HEK293 (cell line): ENCODE measurements around the gene NOX5.

ENCODE experiments used
- CTCF ChIA-PET: fragments of 350-600 bp; formaldehyde crosslinking; extraction: SDS; loops from one replicate; lab custom pipeline; 2021; ENCODE audit warnings: antibody characterized with exemption; lab: Yijun Ruan, JAX
- POLR2A ChIA-PET: fragments of 300-600 bp; formaldehyde crosslinking; extraction: SDS; loops from one replicate; lab custom pipeline; 2020; ENCODE audit warnings: antibody characterized with exemption, inconsistent platforms; lab: Yijun Ruan, JAX
- H3K27ac ChIP-seq: fragments of 200-500 bp; sonication (Bioruptor generic); 2 replicates; pipeline ENCODE4 v1.5.1; 2014; ENCODE audit warnings: low read depth, low read length, control low read depth, inconsistent platforms; ENCODE audit errors: extremely low read depth
- H3K36me3 ChIP-seq, 2 experiments: fragments of 200-500 bp in 1 of 2; sonication (Bioruptor generic) in 1 of 2; 1 replicate in 1 of 2; 2 replicates in 1 of 2; pipeline ENCODE4 v1.5.1; 2014 to 2017; ENCODE audit warnings: inconsistent platforms in 2 of 2, low read length in 2 of 2; ENCODE audit not compliant: control insufficient read depth in 2 of 2, insufficient read depth in 1 of 2
- H3K4me1 ChIP-seq: fragments of 200-500 bp; sonication (Bioruptor generic); 2 replicates; pipeline ENCODE4 v1.5.1; 2014; ENCODE audit warnings: mild to moderate bottlenecking, low read length, inconsistent platforms; ENCODE audit not compliant: control insufficient read depth, insufficient read depth
- H3K4me3 ChIP-seq: 2 replicates; pipeline ENCODE4 v1.5.1; 2011; ENCODE audit warnings: low read depth, mild to moderate bottlenecking, control low read depth, low read length, moderate library complexity
- H3K9me3 ChIP-seq: fragments of 200-500 bp; sonication (Bioruptor generic); 2 replicates; pipeline ENCODE4 v1.5.1; 2014; ENCODE audit warnings: low read depth, low read length, inconsistent platforms; ENCODE audit not compliant: control insufficient read depth, insufficient read depth
- INSM2 ChIP-seq: fragments of 450-650 bp; formaldehyde crosslinking; IDR thresholded peaks from 2 replicates; pipeline ENCODE4 v1.5.1; 2016; ENCODE audit warnings: missing biosample characterization, missing genetic modification characterization
- SP7 ChIP-seq: fragments of 450-650 bp; formaldehyde crosslinking; IDR thresholded peaks from 2 replicates; pipeline ENCODE4 v1.5.1; 2016; ENCODE audit warnings: missing biosample characterization, missing genetic modification characterization
- ZBTB1 ChIP-seq: fragments of 450-650 bp; formaldehyde crosslinking; IDR thresholded peaks from 2 replicates; pipeline ENCODE4 v1.5.1; 2016; ENCODE audit warnings: missing biosample characterization, missing genetic modification characterization
- ZBTB48 ChIP-seq: fragments of 450-650 bp; formaldehyde crosslinking; IDR thresholded peaks from 2 replicates; pipeline ENCODE4 v1.5.1; 2016; ENCODE audit warnings: missing biosample characterization, missing genetic modification characterization
- ZFP37 ChIP-seq: fragments of 450-650 bp; formaldehyde crosslinking; IDR thresholded peaks from 2 replicates; pipeline ENCODE4 v1.5.1; 2016; ENCODE audit warnings: missing biosample characterization, missing genetic modification characterization
- ZNF112 ChIP-seq: fragments of 450-650 bp; formaldehyde crosslinking; IDR thresholded peaks from 2 replicates; pipeline ENCODE4 v1.5.0; 2017; ENCODE audit warnings: missing biosample characterization, missing genetic modification characterization
- ZNF157 ChIP-seq: fragments of 450-650 bp; formaldehyde crosslinking; IDR thresholded peaks from 2 replicates; pipeline ENCODE4 v1.5.1; 2016; ENCODE audit warnings: missing biosample characterization, missing genetic modification characterization
- ZNF18 ChIP-seq: fragments of 450-650 bp; formaldehyde crosslinking; IDR thresholded peaks from 2 replicates; pipeline ENCODE4 v1.5.1; 2016; ENCODE audit warnings: missing biosample characterization, missing genetic modification characterization
- ZNF223 ChIP-seq: fragments of 450-650 bp; formaldehyde crosslinking; IDR thresholded peaks from 2 replicates; pipeline ENCODE4 v1.5.1; 2016; ENCODE audit warnings: missing biosample characterization, missing genetic modification characterization
- ZNF341 ChIP-seq: fragments of 450-650 bp; formaldehyde crosslinking; IDR thresholded peaks from 2 replicates; pipeline ENCODE4; 2016; ENCODE audit warnings: low read depth, missing biosample characterization, missing genetic modification characterization
- ZNF366 ChIP-seq: fragments of 450-650 bp; formaldehyde crosslinking; conservative IDR thresholded peaks from 2 replicates; pipeline ENCODE4 v1.5.1; 2016; ENCODE audit warnings: missing biosample characterization, missing genetic modification characterization
- ZNF391 ChIP-seq: fragments of 450-650 bp; formaldehyde crosslinking; IDR thresholded peaks from 2 replicates; pipeline ENCODE4 v1.5.1; 2016; ENCODE audit warnings: low read depth, missing biosample characterization, missing genetic modification characterization, borderline replicate concordance
- ZNF416 ChIP-seq: fragments of 450-650 bp; formaldehyde crosslinking; IDR thresholded peaks from 2 replicates; pipeline ENCODE4 v1.5.1; 2016; ENCODE audit warnings: missing biosample characterization, missing genetic modification characterization
- ZNF473 ChIP-seq: fragments of 450-650 bp; formaldehyde crosslinking; IDR thresholded peaks from 2 replicates; pipeline ENCODE4 v1.5.1; 2017; ENCODE audit warnings: missing biosample characterization, missing genetic modification characterization
- ZNF558 ChIP-seq: fragments of 450-650 bp; formaldehyde crosslinking; IDR thresholded peaks from 2 replicates; pipeline ENCODE4 v1.5.1; 2016; ENCODE audit warnings: missing biosample characterization, missing genetic modification characterization
- ZNF629 ChIP-seq: fragments of 450-650 bp; formaldehyde crosslinking; IDR thresholded peaks from 2 replicates; pipeline ENCODE4 v1.5.1; 2017; ENCODE audit warnings: missing biosample characterization, missing genetic modification characterization
- ZNF664 ChIP-seq: fragments of 450-650 bp; formaldehyde crosslinking; IDR thresholded peaks from 2 replicates; pipeline ENCODE4 v1.5.1; 2016; ENCODE audit warnings: missing biosample characterization, missing genetic modification characterization
- ZNF747 ChIP-seq: fragments of 450-650 bp; formaldehyde crosslinking; IDR thresholded peaks from 2 replicates; pipeline ENCODE4 v1.5.1; 2016; ENCODE audit warnings: missing biosample characterization, missing genetic modification characterization
- ZNF777 ChIP-seq: fragments of 450-650 bp; formaldehyde crosslinking; IDR thresholded peaks from 2 replicates; pipeline ENCODE4 v1.5.1; 2017; ENCODE audit warnings: missing biosample characterization, missing genetic modification characterization, borderline replicate concordance
- ZNF785 ChIP-seq: fragments of 450-650 bp; formaldehyde crosslinking; IDR thresholded peaks from 2 replicates; pipeline ENCODE4 v1.5.1; 2016; ENCODE audit warnings: missing biosample characterization, missing genetic modification characterization
- ZNF830 ChIP-seq: fragments of 450-650 bp; IDR thresholded peaks from 2 replicates; pipeline ENCODE4 v1.5.0; 2018; ENCODE audit warnings: missing biosample characterization, missing genetic modification characterization, low read depth, mild to moderate bottlenecking, moderate library complexity
- ZNF843 ChIP-seq: fragments of 450-650 bp; formaldehyde crosslinking; IDR thresholded peaks from 2 replicates; pipeline ENCODE4 v1.5.1; 2016; ENCODE audit warnings: missing biosample characterization, missing genetic modification characterization
- ZSCAN30 ChIP-seq: fragments of 450-650 bp; IDR thresholded peaks from 2 replicates; pipeline ENCODE4 v1.5.1; 2018; ENCODE audit warnings: missing biosample characterization, mild to moderate bottlenecking, missing genetic modification characterization, moderate library complexity
- TF ChIP-seq, protein P1 (sequence below): fragments of 450-650 bp; formaldehyde crosslinking; IDR thresholded peaks from 2 replicates; pipeline ENCODE4 v1.5.1; 2016; ENCODE audit warnings: missing biosample characterization, missing genetic modification characterization
- TF ChIP-seq, protein P2 (sequence below): IDR thresholded peaks from 2 replicates; pipeline ENCODE4 v1.6.1; 2011; ENCODE audit warnings: mild to moderate bottlenecking, low read depth, low read length, borderline replicate concordance
- TF ChIP-seq, protein P3 (sequence below): fragments of 450-650 bp; formaldehyde crosslinking; IDR thresholded peaks from 2 replicates; pipeline ENCODE4 v1.5.1; 2017; ENCODE audit warnings: missing biosample characterization, missing genetic modification characterization

The NOX5 gene

GRCh38 chr15:68992696-68993095 is 21.8 kb upstream of the NOX5 start:
- H3K36me3 ChIP-seq = no peaks in the 10 kb centered on the region
- no peaks in the 10 kb centered on the region for H3K9me3 ChIP-seq
- no peak for TF ChIP-seq ZNF391 (tag by site-specific recombination)
- no peak for TF ChIP-seq ZNF830 (tag by site-specific recombination)
- no peak for TF ChIP-seq ZNF747
- no peak for TF ChIP-seq INSM2
- TF ChIP-seq ZNF341 (tag by site-specific recombination) = no peak
- TF ChIP-seq ZSCAN30 (tag by site-specific recombination) = no peak
- peaks cover 7% of the 10 kb centered on the region; the same call in 1 of the 2 replicates for H3K4me1 ChIP-seq
- peak overlapping the region; percentile 81 for H3K27ac ChIP-seq
- CTCF ChIA-PET = interaction anchor here (0.8 kb wide), 1 partner anchor 39 kb away, joined by 4 read pairs; no protein-coding TSS in a partner anchor
- POLR2A ChIA-PET = no interaction called here
- H3K4me3 ChIP-seq = no peak overlapping the region

GRCh38 chr15:68993276-68993675 is 21.2 kb upstream of the NOX5 start:
- H3K36me3 ChIP-seq = no peaks in the 10 kb centered on the region
- CTCF ChIA-PET = interaction anchor here (0.8 kb wide), 1 partner anchor 38 kb away, joined by 4 read pairs; no protein-coding TSS in a partner anchor
- H3K9me3 ChIP-seq = no peaks in the 10 kb centered on the region
- H3K4me1 ChIP-seq = peaks cover 7% of the 10 kb centered on the region; the same call in 1 of the 2 replicates
- TF ChIP-seq ZNF777 (tag by site-specific recombination) (no peak), ZBTB1 (no peak), ZNF223 (tag by site-specific recombination) (no peak), ZBTB48 (no peak), ZNF18 (tag by site-specific recombination) (no peak), ZNF664 (no peak), ZFP37 (tag by site-specific recombination) (no peak), ZNF112 (tag by site-specific recombination) (no peak)
- TF ChIP-seq, protein P1, sequence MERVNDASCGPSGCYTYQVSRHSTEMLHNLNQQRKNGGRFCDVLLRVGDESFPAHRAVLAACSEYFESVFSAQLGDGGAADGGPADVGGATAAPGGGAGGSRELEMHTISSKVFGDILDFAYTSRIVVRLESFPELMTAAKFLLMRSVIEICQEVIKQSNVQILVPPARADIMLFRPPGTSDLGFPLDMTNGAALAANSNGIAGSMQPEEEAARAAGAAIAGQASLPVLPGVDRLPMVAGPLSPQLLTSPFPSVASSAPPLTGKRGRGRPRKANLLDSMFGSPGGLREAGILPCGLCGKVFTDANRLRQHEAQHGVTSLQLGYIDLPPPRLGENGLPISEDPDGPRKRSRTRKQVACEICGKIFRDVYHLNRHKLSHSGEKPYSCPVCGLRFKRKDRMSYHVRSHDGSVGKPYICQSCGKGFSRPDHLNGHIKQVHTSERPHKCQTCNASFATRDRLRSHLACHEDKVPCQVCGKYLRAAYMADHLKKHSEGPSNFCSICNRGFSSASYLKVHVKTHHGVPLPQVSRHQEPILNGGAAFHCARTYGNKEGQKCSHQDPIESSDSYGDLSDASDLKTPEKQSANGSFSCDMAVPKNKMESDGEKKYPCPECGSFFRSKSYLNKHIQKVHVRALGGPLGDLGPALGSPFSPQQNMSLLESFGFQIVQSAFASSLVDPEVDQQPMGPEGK (tag by site-specific recombination) = no peak
- TF ChIP-seq, protein P2, sequence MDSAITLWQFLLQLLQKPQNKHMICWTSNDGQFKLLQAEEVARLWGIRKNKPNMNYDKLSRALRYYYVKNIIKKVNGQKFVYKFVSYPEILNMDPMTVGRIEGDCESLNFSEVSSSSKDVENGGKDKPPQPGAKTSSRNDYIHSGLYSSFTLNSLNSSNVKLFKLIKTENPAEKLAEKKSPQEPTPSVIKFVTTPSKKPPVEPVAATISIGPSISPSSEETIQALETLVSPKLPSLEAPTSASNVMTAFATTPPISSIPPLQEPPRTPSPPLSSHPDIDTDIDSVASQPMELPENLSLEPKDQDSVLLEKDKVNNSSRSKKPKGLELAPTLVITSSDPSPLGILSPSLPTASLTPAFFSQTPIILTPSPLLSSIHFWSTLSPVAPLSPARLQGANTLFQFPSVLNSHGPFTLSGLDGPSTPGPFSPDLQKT = no peak
- H3K4me3 ChIP-seq = no peak overlapping the region
- POLR2A ChIA-PET = no interaction called here
- no peak overlapping the region for H3K27ac ChIP-seq

- Histone ChIP-seq H3K4me1 (peaks cover 7% of the 10 kb centered on the region; the same call in 1 of the 2 replicates), H3K4me3 (no peak overlapping the region)
- CTCF ChIA-PET = no interaction called here
- TF ChIP-seq ZNF785 (tag by site-specific recombination) (no peak), ZNF843 (tag by site-specific recombination) (no peak), SP7 (tag by site-specific recombination) (no peak), ZNF558 (tag by site-specific recombination) (no peak), ZNF473 (tag by site-specific recombination) (no peak), ZNF157 (no peak), ZNF629 (tag by site-specific recombination) (no peak), ZNF416 (tag by site-specific recombination) (no peak), ZNF366 (no peak), ZNF664 (no peak)
- TF ChIP-seq, protein P3, sequence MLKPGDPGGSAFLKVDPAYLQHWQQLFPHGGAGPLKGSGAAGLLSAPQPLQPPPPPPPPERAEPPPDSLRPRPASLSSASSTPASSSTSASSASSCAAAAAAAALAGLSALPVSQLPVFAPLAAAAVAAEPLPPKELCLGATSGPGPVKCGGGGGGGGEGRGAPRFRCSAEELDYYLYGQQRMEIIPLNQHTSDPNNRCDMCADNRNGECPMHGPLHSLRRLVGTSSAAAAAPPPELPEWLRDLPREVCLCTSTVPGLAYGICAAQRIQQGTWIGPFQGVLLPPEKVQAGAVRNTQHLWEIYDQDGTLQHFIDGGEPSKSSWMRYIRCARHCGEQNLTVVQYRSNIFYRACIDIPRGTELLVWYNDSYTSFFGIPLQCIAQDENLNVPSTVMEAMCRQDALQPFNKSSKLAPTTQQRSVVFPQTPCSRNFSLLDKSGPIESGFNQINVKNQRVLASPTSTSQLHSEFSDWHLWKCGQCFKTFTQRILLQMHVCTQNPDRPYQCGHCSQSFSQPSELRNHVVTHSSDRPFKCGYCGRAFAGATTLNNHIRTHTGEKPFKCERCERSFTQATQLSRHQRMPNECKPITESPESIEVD (tag by site-specific recombination) = no peak
- TF ChIP-seq, all 188 proteins: peak for 0
- POLR2A ChIA-PET = no interaction called here
- Histone ChIP-seq H3K9me3 (no peaks in the 10 kb centered on the region), H3K27ac (no peak overlapping the region), H3K36me3 (no peaks in the 10 kb centered on the region)
Observed at GRCh38 chr15:68994149-68994548, 20.3 kb upstream of the NOX5 start.
